CD4-positive, alpha-beta T cell (primary cell): Measurements from ENCODE around the gene RNU4-1. TPM values are rescaled to one million over a fixed set of nuclear protein-coding genes. Genes with fewer than 3 reads are reported as not detected.

ENCODE experiments used
- ATAC-seq: fragments of 200-7000 bp; cut with Tn5 transposase; one replicate; pipeline ENCODE4 v1.10.0; 2022; ENCODE audit warnings: mild to moderate bottlenecking; ENCODE audit not compliant: poor library complexity
- CTCF ChIA-PET: fragments of 350-600 bp; sonication (Branson Sonifier 250); formaldehyde crosslinking; loops from one replicate; lab custom pipeline; 2021; ENCODE audit warnings: antibody characterized with exemption, inconsistent platforms; lab: Charles Lee
- POLR2A ChIA-PET: fragments of 350-600 bp; sonication (Branson Sonifier 250); formaldehyde crosslinking; loops from one replicate; lab custom pipeline; 2021; ENCODE audit warnings: antibody characterized with exemption, inconsistent platforms; lab: Charles Lee
- DNase-seq, 14 experiments: peaks; one replicate each; pipeline ENCODE4 v3.0.0-alpha.2; 2013 to 2020; ENCODE audit warnings: mixed read lengths in 2 of 14
- H3K27ac ChIP-seq, 2 donors: one replicate each; pipeline versions ENCODE4 v1.5.1 to v1.7.0; 2013; ENCODE audit warnings: low read length in 2 of 2, low read depth in 1 of 2, mild to moderate bottlenecking in 1 of 2
- H3K27me3 ChIP-seq, 2 experiments: 1 replicate in 1 of 2; 2 replicates in 1 of 2; pipeline versions ENCODE4 v1.6.1 to v1.7.0; 2013; ENCODE audit warnings: low read length in 2 of 2, control low read depth in 1 of 2, mild to moderate bottlenecking in 1 of 2, moderate library complexity in 1 of 2; ENCODE audit not compliant: insufficient read depth in 2 of 2, control insufficient read depth in 1 of 2
- H3K36me3 ChIP-seq: one replicate; pipeline ENCODE4 v1.6.1; 2013; ENCODE audit warnings: low read length, control low read depth; ENCODE audit not compliant: insufficient read depth
- H3K4me1 ChIP-seq: one replicate; pipeline ENCODE4 v1.6.1; 2013; ENCODE audit warnings: low read length, control low read depth; ENCODE audit not compliant: insufficient read depth
- H3K4me3 ChIP-seq: one replicate; pipeline ENCODE4 v1.5.1; 2013; ENCODE audit warnings: mild to moderate bottlenecking, low read length, moderate library complexity
- H3K9me3 ChIP-seq, 2 experiments: 1 replicate in 1 of 2; 2 replicates in 1 of 2; pipeline versions ENCODE4 v1.6.1 to v1.7.0; 2013; ENCODE audit warnings: low read length in 2 of 2, mild to moderate bottlenecking in 2 of 2, control low read depth in 1 of 2, moderate library complexity in 1 of 2; ENCODE audit not compliant: control insufficient read depth in 1 of 2, insufficient read depth in 1 of 2
- H3K27ac Mint-ChIP-seq: one replicate; pipeline ENCODE4 v1.8.0; 2020; ENCODE audit warnings: mixed read lengths
- H3K27me3 Mint-ChIP-seq: one replicate; pipeline ENCODE4 v1.8.0; 2021; ENCODE audit warnings: mixed read lengths
- H3K36me3 Mint-ChIP-seq: one replicate; pipeline ENCODE4 v1.8.0; 2021; ENCODE audit warnings: low read depth, mixed read lengths
- H3K4me1 Mint-ChIP-seq: one replicate; pipeline ENCODE4 v1.8.0; 2021; ENCODE audit warnings: low read depth, mixed read lengths
- H3K4me3 Mint-ChIP-seq: one replicate; pipeline ENCODE4 v1.8.0; 2020; ENCODE audit warnings: mild to moderate bottlenecking, mixed read lengths
- H3K9me3 Mint-ChIP-seq: one replicate; pipeline ENCODE4 v1.8.0; 2020; ENCODE audit warnings: mixed read lengths
- CTCF ChIP-seq: fragments of 200-600 bp; IDR thresholded peaks from one replicate; pipeline ENCODE4 v1.8.0; 2022; ENCODE audit warnings: antibody characterized with exemption, mild to moderate bottlenecking
- intact Hi-C, 2 experiments: fragments of 100-400 bp; cut with DNase I in 1 of 2; cut with micrococcal nuclease in 1 of 2; formaldehyde crosslinking; loops; one replicate each; pipeline versions ENCODE4 v1.15.1 to v1.9.0; 2023 to 2025; cut with DNase I, micrococcal nuclease
- total RNA-seq, 174 experiments: library from RNA in 2 of 174; stranded (reverse) in 2 of 174; gene quantifications; one replicate each; pipeline ENCODE4 v1.2.3 and lab custom pipeline; 2021 to 2026

Gene RNU4-1
- total RNA-seq, 2 experiments from 2014 or later: 913 to 1,035 TPM

GRCh38 chr12:120321382-120322202, 28.6 kb upstream of the RNU4-1 start:
- Histone ChIP-seq H3K27me3 (no peaks in the 10 kb centered on the region), H3K4me3 (no peak overlapping the region), H3K27ac (no peak overlapping the region), H3K9me3 (no peaks in the 10 kb centered on the region), H3K4me1 (peaks cover 24% of the 10 kb centered on the region), H3K36me3 (no peaks in the 10 kb centered on the region)
- DNase-seq: no peak
- Mint-ChIP-seq H3K4me1 (peaks cover 20% of the 10 kb centered on the region), H3K9me3 (no peaks in the 10 kb centered on the region), H3K4me3 (no peak overlapping the region), H3K27ac (no peak overlapping the region), H3K27me3 (no peaks in the 10 kb centered on the region), H3K36me3 (peaks cover 4% of the 10 kb centered on the region)
- intact Hi-C loops: loop anchor here in 1 of 2 experiments (10.0 kb wide), 3 partner anchors 113 to 393 kb away; partner anchors contain the start of genes CABP1, COX6A1 and UNC119B
- TF ChIP-seq CTCF: no peak
- POLR2A ChIA-PET: no interaction called here
- ATAC-seq: no peak
- CTCF ChIA-PET: interaction anchor here (2.5 kb wide), 1 partner anchor 20 kb away, joined by 10 read pairs; the partner anchor contains the start of gene SIRT4

GRCh38 chr12:120317224-120318105, 24.4 kb upstream of the RNU4-1 start:
- ChIA-PET POLR2A (interaction anchor here (0.8 to 7.6 kb wide), 8 partner anchors 15 to 328 kb away, joined by 3 to 127 read pairs (median 6); partner anchors contain the start of genes BICDL1, RNU4-1, RNU4-2 and RPLP0), CTCF (interaction anchor here (0.6 to 2.5 kb wide), 10 partner anchors 11 to 561 kb away, joined by 3 to 27 read pairs (median 4); partner anchors contain the start of genes PXN, RNU4-2 and SIRT4)
- intact Hi-C loops: loop anchor here (1.0 kb wide), 2 partner anchors 15 to 24 kb away; partner anchors contain the start of genes SIRT4 (in 2 of the 2) and RNU4-1 (in 1 of the 2)
- Mint-ChIP-seq H3K9me3 (no peaks in the 10 kb centered on the region), H3K36me3 (no peaks in the 10 kb centered on the region), H3K4me1 (peaks cover 16% of the 10 kb centered on the region), H3K27me3 (no peaks in the 10 kb centered on the region), H3K4me3 (peak overlapping the region; percentile 89), H3K27ac (peak overlapping the region; percentile 95)
- H3K36me3 ChIP-seq: no peaks in the 10 kb centered on the region
- no peaks in the 10 kb centered on the region for H3K9me3 ChIP-seq
- TF ChIP-seq CTCF: peak; percentile 66
- ATAC-seq: peak; percentile 98
- DNase-seq: peak; percentile 99 to 100 (median 100)
- peak overlapping the region; percentile 88 to 97 for H3K27ac ChIP-seq
- H3K4me3 ChIP-seq: peak overlapping the region; percentile 80
- H3K4me1 ChIP-seq: peaks cover 15% of the 10 kb centered on the region
- no peaks in the 10 kb centered on the region for H3K27me3 ChIP-seq

- ATAC-seq: no peak
- H3K27ac ChIP-seq: peak overlapping the region; percentile 88 to 97
- Mint-ChIP-seq H3K4me1 (peaks cover 16% of the 10 kb centered on the region), H3K9me3 (no peaks in the 10 kb centered on the region), H3K27me3 (no peaks in the 10 kb centered on the region), H3K4me3 (peak overlapping the region; percentile 89), H3K36me3 (no peaks in the 10 kb centered on the region), H3K27ac (peak overlapping the region; percentile 95)
- ChIA-PET CTCF (interaction anchor here (0.6 to 2.5 kb wide), 9 partner anchors 11 to 112 kb away, joined by 3 to 27 read pairs (median 4); partner anchors contain the start of genes PXN, RNU4-2 and SIRT4), POLR2A (interaction anchor here (0.8 to 7.6 kb wide), 7 partner anchors 14 to 328 kb away, joined by 3 to 127 read pairs (median 5); partner anchors contain the start of genes BICDL1, RNU4-1, RNU4-2 and RPLP0)
- TF ChIP-seq CTCF: no peak
- no peak for DNase-seq
- H3K27me3 ChIP-seq: no peaks in the 10 kb centered on the region
- H3K36me3 ChIP-seq: no peaks in the 10 kb centered on the region
- peak overlapping the region; percentile 80 for H3K4me3 ChIP-seq
- H3K4me1 ChIP-seq: peaks cover 15% of the 10 kb centered on the region
- intact Hi-C loops: loop anchor here (1.0 kb wide), 2 partner anchors 15 to 24 kb away; partner anchors contain the start of genes SIRT4 (in 2 of the 2) and RNU4-1 (in 1 of the 2)
- H3K9me3 ChIP-seq: no peaks in the 10 kb centered on the region
Measured at GRCh38 chr12:120316798-120317223, 23.8 kb upstream of the RNU4-1 start.
